ENCODE results near the gene TANC1. TPM values are rescaled to one million over a fixed set of nuclear protein-coding genes. Genes with fewer than 3 reads are reported as not detected.

TANC1 gene
- total RNA-seq, 2 experiments from 2014 or later: 0.41 to 0.47 TPM

DNA sequence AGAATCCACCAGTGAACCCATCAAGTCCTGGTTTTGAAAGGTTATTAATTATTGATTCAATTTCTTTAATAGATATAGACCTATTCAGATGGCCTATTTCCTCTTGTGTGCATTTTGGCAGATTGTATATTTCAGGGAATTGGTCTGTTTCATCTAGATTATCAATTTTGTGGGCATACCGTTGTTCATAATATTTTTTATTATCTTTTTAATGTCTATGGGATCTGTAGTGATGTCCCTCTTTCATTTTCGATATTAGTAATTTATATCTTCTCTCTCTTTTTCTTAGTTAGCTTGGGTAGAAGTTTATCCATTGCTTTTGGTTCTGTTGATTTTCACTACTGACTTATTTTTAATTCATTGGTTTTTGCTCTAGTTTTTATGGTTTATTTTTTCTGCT, 39.9 kb upstream of the TANC1 start:
- H3K36me3 ChIP-seq (ENCODE audit: insufficient read depth, low read length): no peaks in the 10 kb centered on the region
- Mint-ChIP-seq H3K4me3 (no peak overlapping the region), H3K9me3 (no peaks in the 10 kb centered on the region), H3K4me1 (ENCODE audit: low read depth) (no peaks in the 10 kb centered on the region), H3K27ac (no peak overlapping the region), H3K36me3 (ENCODE audit: low read depth) (no peaks in the 10 kb centered on the region), H3K27me3 (no peaks in the 10 kb centered on the region)
- ATAC-seq (ENCODE audit: poor library complexity): no peak
- H3K27ac ChIP-seq (ENCODE audit: low read depth in 1 of 2, low read length in 2 of 2): no peak overlapping the region
- H3K4me1 ChIP-seq (ENCODE audit: insufficient read depth, low read length): no peaks in the 10 kb centered on the region
- POLR2A ChIA-PET: no interaction called here
- intact Hi-C loops (cut with DNase I, micrococcal nuclease): no loop called here
- CTCF ChIA-PET: no interaction called here
- no peaks in the 10 kb centered on the region for H3K27me3 ChIP-seq (ENCODE audit: control insufficient read depth in 1 of 2, insufficient read depth in 2 of 2, low read length in 2 of 2)
- TF ChIP-seq, protein P1, sequence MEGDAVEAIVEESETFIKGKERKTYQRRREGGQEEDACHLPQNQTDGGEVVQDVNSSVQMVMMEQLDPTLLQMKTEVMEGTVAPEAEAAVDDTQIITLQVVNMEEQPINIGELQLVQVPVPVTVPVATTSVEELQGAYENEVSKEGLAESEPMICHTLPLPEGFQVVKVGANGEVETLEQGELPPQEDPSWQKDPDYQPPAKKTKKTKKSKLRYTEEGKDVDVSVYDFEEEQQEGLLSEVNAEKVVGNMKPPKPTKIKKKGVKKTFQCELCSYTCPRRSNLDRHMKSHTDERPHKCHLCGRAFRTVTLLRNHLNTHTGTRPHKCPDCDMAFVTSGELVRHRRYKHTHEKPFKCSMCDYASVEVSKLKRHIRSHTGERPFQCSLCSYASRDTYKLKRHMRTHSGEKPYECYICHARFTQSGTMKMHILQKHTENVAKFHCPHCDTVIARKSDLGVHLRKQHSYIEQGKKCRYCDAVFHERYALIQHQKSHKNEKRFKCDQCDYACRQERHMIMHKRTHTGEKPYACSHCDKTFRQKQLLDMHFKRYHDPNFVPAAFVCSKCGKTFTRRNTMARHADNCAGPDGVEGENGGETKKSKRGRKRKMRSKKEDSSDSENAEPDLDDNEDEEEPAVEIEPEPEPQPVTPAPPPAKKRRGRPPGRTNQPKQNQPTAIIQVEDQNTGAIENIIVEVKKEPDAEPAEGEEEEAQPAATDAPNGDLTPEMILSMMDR (IDR thresholded peaks at IDR 0.05): no peak
- H3K4me3 ChIP-seq (ENCODE audit: low read length): no peak overlapping the region
- no peak for DNase-seq
- H3K9me3 ChIP-seq (ENCODE audit: control insufficient read depth in 1 of 2, insufficient read depth in 1 of 2, low read length in 2 of 2): peaks cover 0 to 8% of the 10 kb centered on the region in 2 experiments

DNA sequence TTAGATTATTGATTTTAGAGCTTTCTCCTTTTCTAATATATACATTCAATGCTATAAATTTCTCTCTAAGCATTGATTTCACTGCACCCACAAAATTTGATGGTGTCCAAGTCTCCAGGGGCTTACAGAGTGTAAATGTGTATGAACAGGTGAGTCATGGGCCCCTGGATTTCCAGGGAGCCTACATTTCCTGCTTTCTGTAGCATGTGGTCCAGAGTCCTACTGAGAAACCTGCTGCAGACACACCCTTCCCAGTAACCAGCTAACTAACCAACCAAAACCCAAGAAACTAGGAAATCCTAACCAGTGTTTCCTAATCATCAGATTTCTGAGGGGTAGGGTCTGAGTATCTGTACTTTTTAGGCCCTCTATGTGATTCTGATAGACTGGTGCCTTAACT, 39.5 kb upstream of the TANC1 start:
- ATAC-seq (ENCODE audit: poor library complexity) (no peak), DNase-seq (no peak)
- Histone ChIP-seq H3K4me1 (ENCODE audit: insufficient read depth, low read length) (no peaks in the 10 kb centered on the region), H3K27ac (ENCODE audit: low read depth in 1 of 2, low read length in 2 of 2) (no peak overlapping the region), H3K36me3 (ENCODE audit: insufficient read depth, low read length) (no peaks in the 10 kb centered on the region), H3K9me3 (ENCODE audit: control insufficient read depth in 1 of 2, insufficient read depth in 1 of 2, low read length in 2 of 2) (peaks cover 0 to 8% of the 10 kb centered on the region in 2 experiments), H3K4me3 (ENCODE audit: low read length) (no peak overlapping the region), H3K27me3 (ENCODE audit: control insufficient read depth in 1 of 2, insufficient read depth in 2 of 2, low read length in 2 of 2) (no peaks in the 10 kb centered on the region)
- Mint-ChIP-seq H3K27ac (no peak overlapping the region), H3K4me3 (no peak overlapping the region), H3K4me1 (ENCODE audit: low read depth) (no peaks in the 10 kb centered on the region), H3K9me3 (no peaks in the 10 kb centered on the region), H3K27me3 (no peaks in the 10 kb centered on the region), H3K36me3 (ENCODE audit: low read depth) (no peaks in the 10 kb centered on the region)
- ChIA-PET CTCF (no interaction called here), POLR2A (no interaction called here)
- intact Hi-C loops (cut with DNase I, micrococcal nuclease): no loop called here
- TF ChIP-seq, protein P1 (IDR thresholded peaks at IDR 0.05): no peak

DNA sequence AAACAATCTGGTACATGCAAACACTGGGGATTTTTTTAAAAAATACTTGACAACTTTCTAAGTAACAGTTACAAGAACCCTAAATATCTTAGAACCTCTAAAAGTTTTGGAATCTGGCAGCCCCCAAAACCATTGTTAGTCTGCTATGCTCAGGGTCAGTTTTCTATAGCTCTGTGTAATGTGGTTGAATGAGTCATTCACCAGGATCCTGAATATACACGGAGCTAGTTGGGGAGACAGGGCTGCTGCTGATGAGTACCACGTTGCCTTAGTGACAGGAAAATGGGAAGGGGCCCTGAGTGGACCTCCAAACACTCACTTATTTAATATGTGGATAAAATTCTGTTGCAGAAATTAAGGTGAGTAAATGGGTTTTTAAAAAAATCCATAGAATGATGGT, 36.9 kb upstream of the TANC1 start:
- ATAC-seq (ENCODE audit: poor library complexity) (no peak), DNase-seq (no peak)
- TF ChIP-seq, protein P1 (IDR thresholded peaks at IDR 0.05): no peak
- H3K36me3 Mint-ChIP-seq (ENCODE audit: low read depth): no peaks in the 10 kb centered on the region
- no peak overlapping the region for H3K4me3 ChIP-seq (ENCODE audit: low read length)
- no peaks in the 10 kb centered on the region for H3K36me3 ChIP-seq (ENCODE audit: insufficient read depth, low read length)
- intact Hi-C loops (cut with DNase I, micrococcal nuclease): no loop called here
- H3K4me3 Mint-ChIP-seq: no peak overlapping the region
- no peak overlapping the region for H3K27ac ChIP-seq (ENCODE audit: low read depth in 1 of 2, low read length in 2 of 2)
- no peaks in the 10 kb centered on the region for H3K4me1 ChIP-seq (ENCODE audit: insufficient read depth, low read length)
- no peaks in the 10 kb centered on the region for H3K27me3 Mint-ChIP-seq
- no peaks in the 10 kb centered on the region for H3K4me1 Mint-ChIP-seq (ENCODE audit: low read depth)
- H3K27me3 ChIP-seq (ENCODE audit: control insufficient read depth in 1 of 2, insufficient read depth in 2 of 2, low read length in 2 of 2): no peaks in the 10 kb centered on the region
- ChIA-PET CTCF (no interaction called here), POLR2A (no interaction called here)
- H3K9me3 ChIP-seq (ENCODE audit: control insufficient read depth in 1 of 2, insufficient read depth in 1 of 2, low read length in 2 of 2): peaks cover 0 to 8% of the 10 kb centered on the region in 2 experiments
- no peaks in the 10 kb centered on the region for H3K9me3 Mint-ChIP-seq
- H3K27ac Mint-ChIP-seq: no peak overlapping the region

All from CD4-positive, alpha-beta T cell (primary cell).